Esophagus squamous epithelium (tissue), 5 donors: ENCODE measurements around the gene SPATA9. TPM values are rescaled to one million over a fixed set of nuclear protein-coding genes. Genes with fewer than 3 reads are reported as not detected.
A peak's percentile ranks its signal among the peaks of the same experiment; 100 is the strongest.

Source experiments
- DNase-seq: peaks from one replicate; lab custom pipeline; 2025; lab: John Stamatoyannopoulos, UW
- H3K27ac ChIP-seq, 4 donors: fragments of 200-600 bp; sonication (generic); one replicate each; pipeline ENCODE4 v1.5.1; 2016 to 2019; ENCODE audit warnings: mild to moderate bottlenecking in 1 of 4
- H3K27me3 ChIP-seq, 4 donors: fragments of 200-600 bp; sonication (generic); 1 replicate in 3 of 4; 2 replicates in 1 of 4; pipeline versions ENCODE4 v1.5.1 to v1.6.0; 2017 to 2021; ENCODE audit warnings: antibody characterized with exemption in 1 of 4
- H3K36me3 ChIP-seq, 3 donors: fragments of 200-600 bp; sonication (generic); one replicate each; pipeline ENCODE4 v1.5.1; 2016 to 2019
- H3K4me1 ChIP-seq, 3 donors: fragments of 200-600 bp; sonication (generic); one replicate each; pipeline ENCODE4 v1.5.1; 2017 to 2019
- H3K4me3 ChIP-seq, 4 donors: fragments of 200-600 bp; sonication (generic); 1 replicate in 3 of 4; 2 replicates in 1 of 4; pipeline ENCODE4 v1.5.1; 2016 to 2019; ENCODE audit warnings: mild to moderate bottlenecking in 2 of 4, moderate library complexity in 1 of 4
- H3K9me3 ChIP-seq, 3 donors: fragments of 200-600 bp; sonication (generic); one replicate each; pipeline ENCODE4 v1.5.1; 2016 to 2019
- CTCF ChIP-seq, 6 experiments: fragments of 450-650 bp in 4 of 6; fragments of 200-600 bp in 2 of 6; sonication (generic) in 2 of 6; IDR thresholded peaks; one replicate each; pipeline ENCODE4 v1.5.1; 2016 to 2019; ENCODE audit warnings: antibody characterized with exemption in 6 of 6, mild to moderate bottlenecking in 4 of 6, moderate library complexity in 4 of 6
- POLR2A ChIP-seq, 4 donors: fragments of 450-650 bp; IDR thresholded peaks; one replicate each; pipeline ENCODE4 v1.6.1; 2017; ENCODE audit warnings: antibody characterized with exemption in 4 of 4, mild to moderate bottlenecking in 4 of 4, moderate library complexity in 3 of 4
- WGBS, 2 donors: methylation state at CpG; one replicate each; pipeline ENCODE4 v1.1.5; 2018; 5-methylcytosine and 5-hydroxymethylcytosine counted together
- intact Hi-C: fragments of 100-400 bp; cut with DNase I; formaldehyde crosslinking; loops from one replicate; pipeline ENCODE4 v1.15.0; 2022
- total RNA-seq, 4 donors: library from RNA; depleted of rRNA; stranded (reverse); fragments of >200 nt; gene quantifications; one replicate each; pipeline ENCODE4 v1.1.0, GENCODE V29; 2016
- donor health status: DM: yes; HTN: yes; CAD: no.

Gene SPATA9
- total RNA-seq, 4 donors from 2014 or later: not detected

GRCh38 chr5:95725937-95726810 lies 43.4 kb upstream of the SPATA9 start:
- intact Hi-C loops: no loop called here
- no peaks in the 10 kb centered on the region for H3K9me3 ChIP-seq
- no peak for DNase-seq
- peaks cover 5 to 48% (median 12%) of the 10 kb centered on the region in 3 donors for H3K4me1 ChIP-seq
- no peak overlapping the region for H3K4me3 ChIP-seq
- no peak for TF ChIP-seq CTCF (IDR thresholded peaks at IDR 0.05)
- TF ChIP-seq POLR2A (IDR thresholded peaks at IDR 0.05): no peak
- peak overlapping the region in 3 of 4 donors; percentile 33 to 56 (median 54) for H3K27ac ChIP-seq
- peaks cover 0 to 5% (median 0%) of the 10 kb centered on the region in 4 donors for H3K27me3 ChIP-seq
- WGBS, 2 donors: 72 to 75% methylated on average over 4 of the region's 4 CpGs
- H3K36me3 ChIP-seq: no peaks in the 10 kb centered on the region

- Histone ChIP-seq H3K4me1 (peaks cover 0 to 51% (median 12%) of the 10 kb centered on the region in 3 donors), H3K27ac (peak overlapping the region in 1 of 4 donors; percentile 54), H3K36me3 (no peaks in the 10 kb centered on the region), H3K4me3 (no peak overlapping the region), H3K9me3 (no peaks in the 10 kb centered on the region), H3K27me3 (no peaks in the 10 kb centered on the region)
- DNase-seq: no peak
- no peak for TF ChIP-seq POLR2A (IDR thresholded peaks at IDR 0.05)
- TF ChIP-seq CTCF (IDR thresholded peaks at IDR 0.05): no peak
- intact Hi-C loops: no loop called here
- WGBS, 2 donors: 76 to 84% methylated on average over 5 of the region's 5 CpGs
These were observed 42.5 kb upstream of the SPATA9 start for GRCh38 chr5:95725071-95725820.

- 76 to 81% methylated on average over 5 of the region's 5 CpGs for WGBS, 2 donors
- no peak for DNase-seq
- H3K27me3 ChIP-seq: no peaks in the 10 kb centered on the region
- H3K9me3 ChIP-seq: no peaks in the 10 kb centered on the region
- H3K4me1 ChIP-seq: peaks cover 0 to 50% (median 12%) of the 10 kb centered on the region in 3 donors
- intact Hi-C loops: no loop called here
- no peak for TF ChIP-seq POLR2A (IDR thresholded peaks at IDR 0.05)
- no peak for TF ChIP-seq CTCF (IDR thresholded peaks at IDR 0.05)
- no peak overlapping the region for H3K4me3 ChIP-seq
- no peaks in the 10 kb centered on the region for H3K36me3 ChIP-seq
- no peak overlapping the region for H3K27ac ChIP-seq
These were observed 41.0 kb upstream of the SPATA9 start for GRCh38 chr5:95723632-95724369.

- Histone ChIP-seq H3K36me3 (no peaks in the 10 kb centered on the region), H3K27ac (peak overlapping the region in 2 of 4 donors; percentile 22 to 39), H3K4me1 (peaks cover 0 to 29% (median 0%) of the 10 kb centered on the region in 3 donors), H3K27me3 (no peaks in the 10 kb centered on the region), H3K9me3 (no peaks in the 10 kb centered on the region), H3K4me3 (no peak overlapping the region)
- 37 to 39% methylated on average over 1 of the region's 1 CpG for WGBS, 2 donors
- no peak for DNase-seq
- intact Hi-C loops: no loop called here
- TF ChIP-seq CTCF (IDR thresholded peaks at IDR 0.05): no peak
- TF ChIP-seq POLR2A (IDR thresholded peaks at IDR 0.05): no peak
These were observed 38.9 kb upstream of the SPATA9 start for GRCh38 chr5:95721582-95722295.
